ENCODE measurements around the gene NUTM2B. TPM values are rescaled to one million over a fixed set of nuclear protein-coding genes. Genes with fewer than 3 reads are reported as not detected.
"Not testable (repeated sequence)": the region's sequence is repeated elsewhere in the genome, so short reads cannot be mapped to it uniquely, and the experiment has no call there.

The NUTM2B gene
- total RNA-seq, 1 experiment from 2014 or later: 0.11 TPM

DNA sequence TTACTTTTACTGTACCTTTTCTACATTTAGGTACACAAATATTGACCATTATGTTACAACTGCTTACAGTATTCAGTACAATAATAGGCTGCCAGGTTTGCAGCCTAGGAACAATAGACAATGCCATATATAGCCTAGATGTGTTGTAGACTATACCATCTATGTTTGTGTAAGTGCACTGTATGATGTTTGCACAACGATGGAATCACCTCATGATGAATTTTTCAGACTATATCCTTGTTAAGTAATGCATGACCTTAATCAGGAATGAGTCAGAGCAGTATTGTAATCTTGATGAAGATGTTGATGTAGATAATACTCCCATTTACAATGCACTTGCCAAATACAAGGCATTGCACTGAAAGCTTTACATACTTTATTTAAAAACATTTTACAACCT lies 23.6 kb downstream of the NUTM2B start:
- peak; percentile 0 for DNase-seq (ENCODE audit: low read depth)

DNA sequence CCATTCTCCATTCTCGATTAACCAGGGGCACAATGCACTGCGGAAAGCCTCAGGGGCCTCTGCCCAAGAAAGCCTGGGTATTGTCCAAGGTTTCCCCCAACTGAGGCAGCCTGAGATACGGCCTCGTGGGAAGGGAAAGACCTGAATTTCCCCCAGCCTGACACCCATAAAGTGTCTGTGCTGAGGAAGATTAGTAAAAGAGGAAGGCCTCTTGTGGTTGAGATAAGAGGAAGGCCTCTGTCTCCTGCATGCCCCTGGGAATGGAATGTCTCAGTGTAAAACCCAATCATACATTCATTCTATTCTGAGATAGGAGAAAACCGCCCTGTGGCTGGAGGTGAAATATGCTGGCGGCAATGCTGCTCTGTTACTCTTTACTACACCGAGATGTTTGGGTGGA lies 41.8 kb downstream of the NUTM2B start:
- not testable (repeated sequence) for DNase-seq (ENCODE audit: low read depth)

DNA sequence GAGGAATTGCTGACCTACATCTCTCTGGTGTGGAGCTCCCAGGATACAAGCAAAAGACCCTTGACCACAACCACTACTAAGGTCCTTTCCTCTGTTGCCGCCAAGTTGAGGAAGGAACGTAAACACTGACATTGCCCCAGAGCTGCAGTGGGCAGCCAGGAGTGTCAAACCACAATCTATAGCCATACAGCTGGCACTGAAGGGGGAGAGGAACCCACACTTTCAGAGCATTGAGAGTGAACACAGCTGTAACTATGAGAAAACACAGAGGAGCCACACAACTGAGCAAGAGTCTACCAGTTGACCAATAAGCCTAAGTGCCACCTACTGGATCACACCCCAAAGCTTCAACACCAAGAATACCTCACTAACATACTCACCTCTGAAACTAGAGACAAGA lies 45.5 kb downstream of the NUTM2B start:
- DNase-seq (ENCODE audit: low read depth): not testable (repeated sequence)

DNA sequence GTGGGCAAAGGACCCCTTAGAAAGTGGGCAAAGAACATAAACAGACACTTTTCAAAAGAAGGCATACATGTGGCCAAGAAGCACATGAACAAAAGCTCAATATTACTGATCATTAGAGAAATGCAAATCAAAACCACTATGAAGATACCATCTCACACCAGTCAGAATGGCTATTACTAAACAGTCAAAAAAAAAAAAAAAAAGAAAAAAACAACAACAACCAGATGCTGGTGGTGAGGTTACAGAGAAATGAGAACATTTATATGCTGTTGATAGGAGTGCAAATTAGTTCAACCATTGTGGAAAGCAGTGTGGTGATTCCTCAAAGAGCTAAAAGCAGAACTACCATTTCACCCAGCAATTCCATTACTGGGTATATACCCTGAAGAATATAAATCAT lies 50.6 kb downstream of the NUTM2B start:
- DNase-seq (ENCODE audit: low read depth): not testable (repeated sequence)

DNA sequence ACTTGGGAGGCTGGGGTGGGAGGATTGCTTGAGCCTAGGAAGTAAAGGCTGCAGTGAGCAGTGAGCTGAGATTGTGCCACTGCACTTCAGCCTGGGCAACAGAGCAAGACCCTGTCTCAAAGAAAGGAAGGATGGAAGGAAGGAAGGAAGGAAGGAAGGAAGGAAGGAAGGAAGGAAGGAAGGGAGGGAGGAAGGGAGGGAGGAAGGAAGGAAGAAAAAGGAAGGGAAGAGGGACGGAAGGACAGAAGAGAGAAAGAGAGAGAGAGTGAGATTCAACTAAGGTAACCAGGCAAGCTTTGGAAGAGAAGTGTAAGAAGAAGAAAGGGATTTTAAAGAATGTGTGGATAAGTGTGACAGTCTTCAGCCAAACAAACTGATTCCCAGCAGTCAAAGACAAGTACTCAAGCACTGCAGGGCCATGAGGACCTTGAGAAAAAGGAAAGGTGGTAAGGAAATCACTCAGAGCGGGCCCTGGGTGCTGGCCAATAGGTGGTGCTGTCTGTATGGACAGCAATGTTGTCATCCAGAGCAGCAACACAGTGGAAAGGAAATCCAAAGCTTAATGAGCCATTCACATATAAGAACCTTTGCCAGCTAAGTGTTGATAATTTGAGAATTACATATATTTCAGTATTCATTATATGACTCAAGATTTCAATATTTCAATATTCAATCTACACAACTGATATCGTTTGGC lies 55.4 kb downstream of the NUTM2B start:
- peak; percentile 0 for DNase-seq (ENCODE audit: low read depth)

Other genes with a start within 250 kb of the NUTM2B start
- 0.54 and 0.57 TPM in 2 replicates for gene EIF5AL1, start 190.7 kb upstream of the NUTM2B start, total RNA-seq (2014; rRNA removed; shearing (Covaris generic))
- not detected in 2 replicates for gene SFTPA2, start 142.8 kb upstream of the NUTM2B start, total RNA-seq (2014; rRNA removed; shearing (Covaris generic))
- gene SFTPA1, start 92.3 kb upstream of the NUTM2B start, total RNA-seq (2014; rRNA removed; shearing (Covaris generic)): not detected in 2 replicates
- under 0.01 TPM in 1 of 2 replicates, not detected in the other for gene NUTM2E, start 123.5 kb downstream of the NUTM2B start, total RNA-seq (2014; rRNA removed; shearing (Covaris generic))
- not detected in 2 replicates for gene SFTPD, start 245.9 kb downstream of the NUTM2B start, total RNA-seq (2014; rRNA removed; shearing (Covaris generic))